Occipital lobe (tissue), 2 donors: Measurements from ENCODE around the gene KATNBL1. TPM values are rescaled to one million over a fixed set of nuclear protein-coding genes. Genes with fewer than 3 reads are reported as not detected.
"Not testable (repeated sequence)": the region's sequence is repeated elsewhere in the genome, so short reads cannot be mapped to it uniquely, and the experiment has no call there.

ENCODE experiments used
- DNase-seq: peaks from one replicate; lab custom pipeline; 2025; lab: John Stamatoyannopoulos, UW
- total RNA-seq: library from RNA; depleted of rRNA; stranded (reverse); fragments of >200 nt; gene quantifications from one replicate; pipeline ENCODE4 v1.2.3, GENCODE V29; 2014

Gene KATNBL1
- total RNA-seq, 1 donor from 2014 or later, result 117 TPM

- DNase-seq, result no peak
Observed at GRCh38 chr15:34203305-34203704, 6.6 kb downstream of the KATNBL1 start.

GRCh38 chr15:34193272-34193671, 16.6 kb downstream of the KATNBL1 start:
- DNase-seq, result not testable (repeated sequence)

GRCh38 chr15:34188711-34189110, 21.2 kb downstream of the KATNBL1 start:
- DNase-seq, result no peak

GRCh38 chr15:34185666-34186065, 24.2 kb downstream of the KATNBL1 start:
- DNase-seq, result no peak

GRCh38 chr15:34182942-34183341, 27.0 kb downstream of the KATNBL1 start:
- no peak for DNase-seq

GRCh38 chr15:34179234-34179633, 30.7 kb downstream of the KATNBL1 start:
- DNase-seq, result no peak

- DNase-seq, result not testable (repeated sequence)
Observed at GRCh38 chr15:34165987-34166573, 43.8 kb downstream of the KATNBL1 start.

- no peak for DNase-seq
Observed at GRCh38 chr15:34161329-34161963, 48.5 kb downstream of the KATNBL1 start.

- no peak for DNase-seq
Observed at GRCh38 chr15:34160735-34161134, 49.2 kb downstream of the KATNBL1 start.

GRCh38 chr15:34158355-34158754, 51.5 kb downstream of the KATNBL1 start:
- no peak for DNase-seq

GRCh38 chr15:34155859-34156258, 54.0 kb downstream of the KATNBL1 start:
- DNase-seq, result no peak

- DNase-seq, result no peak
Observed at GRCh38 chr15:34154725-34155204, 55.1 kb downstream of the KATNBL1 start.

GRCh38 chr15:34147371-34148140, 62.3 kb downstream of the KATNBL1 start:
- no peak for DNase-seq

- DNase-seq, result no peak
Observed at GRCh38 chr15:34133511-34133910, 76.4 kb downstream of the KATNBL1 start.

GRCh38 chr15:34132881-34133280, 77.0 kb downstream of the KATNBL1 start:
- DNase-seq, result no peak

GRCh38 chr15:34128898-34129297, 81.0 kb downstream of the KATNBL1 start:
- DNase-seq, result no peak

- DNase-seq, result no peak
Observed at GRCh38 chr15:34126522-34126921, 83.4 kb downstream of the KATNBL1 start.

- no peak for DNase-seq
Observed at GRCh38 chr15:34125945-34126344, 84.0 kb downstream of the KATNBL1 start.

GRCh38 chr15:34124651-34125050, 85.2 kb downstream of the KATNBL1 start:
- DNase-seq, result no peak

- DNase-seq, result no peak
Observed at GRCh38 chr15:34122771-34123183, 87.1 kb downstream of the KATNBL1 start.

GRCh38 chr15:34121786-34122185, 88.1 kb downstream of the KATNBL1 start:
- DNase-seq, result not testable (repeated sequence)

- not testable (repeated sequence) for DNase-seq
Observed at GRCh38 chr15:34120420-34120819, 89.5 kb downstream of the KATNBL1 start.
